HG03139 (cell line): Measurements from ENCODE around the gene FREM1.

Source experiments
- ATAC-seq: cut with Tn5 transposase; IDR thresholded peaks from one replicate; pipeline ENCODE4 v1.9.1; 2021; ENCODE audit not compliant: unreplicated experiment

Gene FREM1

DNA sequence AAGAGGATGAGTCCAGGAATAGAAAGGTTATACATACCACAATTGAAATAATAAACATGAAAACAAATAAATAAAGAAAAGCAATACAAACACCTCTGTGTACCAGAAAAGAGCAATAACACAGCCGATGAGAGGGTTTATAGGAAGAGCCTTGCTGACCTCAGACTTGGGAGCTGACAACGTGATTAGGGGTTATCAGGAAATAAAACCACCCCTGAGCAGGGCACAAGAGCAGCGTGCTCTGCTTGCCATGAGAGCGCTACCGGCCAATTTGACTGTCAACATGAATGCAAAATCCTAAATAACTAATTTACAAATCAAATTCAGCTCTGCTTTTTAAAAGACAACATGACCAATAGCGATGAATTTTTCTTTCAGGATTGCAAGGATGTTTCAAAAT lies 2.6 kb upstream of the FREM1 start:
- ATAC-seq = no peak

DNA sequence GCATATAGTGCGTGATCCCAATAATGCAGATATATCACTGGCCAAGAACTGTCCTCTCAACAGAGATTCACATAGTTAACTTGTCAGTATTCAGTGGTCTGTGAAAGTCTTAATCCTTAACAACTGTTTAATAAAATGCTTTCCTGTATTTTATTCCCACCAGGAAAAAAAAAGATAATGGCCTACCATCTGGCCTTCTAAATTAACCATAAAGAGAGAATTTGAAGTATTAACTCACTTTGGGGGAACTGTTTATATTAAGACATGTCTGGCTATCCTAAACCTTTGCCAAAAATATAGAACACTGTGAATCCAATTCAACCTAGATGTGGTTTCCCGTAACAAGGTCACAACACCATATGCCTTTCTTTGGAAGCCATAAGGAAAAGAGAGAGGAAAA lies 818 bp upstream of the FREM1 start:
- ATAC-seq = no peak

DNA sequence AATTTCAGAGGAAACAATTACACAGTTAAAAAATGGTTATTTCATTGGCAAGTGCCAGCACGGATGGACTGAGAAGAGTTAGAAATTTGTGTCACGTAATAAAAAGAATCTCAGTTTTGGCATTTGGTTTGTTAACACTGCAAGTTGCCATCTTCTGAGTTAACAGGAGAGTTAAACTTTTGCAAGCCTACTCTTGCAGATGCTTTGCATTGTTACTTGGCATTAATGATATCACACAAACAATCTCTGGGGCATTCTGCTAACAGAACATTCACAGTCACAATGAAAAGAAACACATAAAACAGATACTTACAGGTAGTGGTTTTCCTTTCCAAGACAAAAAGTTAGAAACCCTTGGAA lies 647 bp downstream of the FREM1 start:
- no peak for ATAC-seq

DNA sequence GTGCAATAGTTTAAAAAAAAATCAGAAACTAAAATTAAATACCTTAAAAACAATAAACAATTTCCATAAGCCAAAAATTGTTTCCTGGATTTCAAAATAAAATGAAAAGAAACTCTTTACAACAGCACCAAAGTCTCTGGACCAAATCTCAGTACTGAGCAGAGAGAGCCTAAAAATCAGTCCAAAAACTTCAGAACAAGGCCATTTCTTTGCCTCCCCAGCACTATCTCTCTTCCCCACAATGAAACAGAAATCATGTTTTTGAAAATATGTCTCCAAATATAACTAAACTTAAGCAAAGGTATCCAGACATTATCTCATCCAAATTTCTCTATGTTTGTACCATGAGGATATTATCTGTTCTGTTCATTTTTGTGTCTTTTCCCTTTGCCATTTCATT lies 1.0 kb downstream of the FREM1 start:
- ATAC-seq = no peak

DNA sequence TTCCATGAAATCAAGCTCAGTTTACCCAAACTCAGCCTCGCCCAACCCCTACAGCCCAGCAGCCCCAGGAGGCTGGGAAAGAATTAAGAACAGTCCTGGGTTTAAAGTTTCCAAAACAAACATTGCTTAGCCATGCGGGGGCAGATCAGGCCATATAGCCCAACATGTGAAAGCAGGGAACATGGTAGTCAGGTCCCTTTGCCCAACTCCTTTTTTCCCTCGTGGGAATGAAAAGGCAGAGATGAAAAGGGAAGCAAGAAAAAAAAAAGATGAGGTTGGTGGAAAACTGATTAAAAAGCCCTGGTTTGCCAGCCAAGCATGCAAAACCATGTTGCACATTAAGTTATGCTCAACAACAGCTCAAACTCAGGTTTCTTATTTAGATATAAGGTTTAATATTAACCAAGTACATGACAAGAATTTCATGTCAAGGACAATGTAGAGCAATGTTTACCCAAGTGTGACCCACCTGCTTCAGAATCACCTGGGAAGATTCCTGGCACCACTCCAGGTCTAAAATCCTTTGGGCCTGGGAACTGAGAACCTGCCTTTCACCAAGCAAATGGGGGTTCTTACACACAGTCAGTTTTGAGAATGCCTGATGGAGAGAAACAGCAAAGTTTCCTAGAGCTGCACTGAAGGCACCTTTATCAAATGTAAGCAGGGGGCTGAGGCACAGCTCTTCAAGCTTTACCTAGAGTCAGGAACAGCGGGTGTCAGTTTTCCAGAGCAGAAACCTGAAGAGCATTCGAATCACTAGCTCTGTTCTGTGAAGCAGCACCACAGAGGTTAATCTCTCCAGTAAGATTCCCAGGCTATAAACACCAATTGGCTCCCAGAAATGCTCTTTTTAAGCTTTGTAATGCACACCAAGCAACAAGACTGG lies 1.7 kb downstream of the FREM1 start:
- peak; percentile 53 for ATAC-seq

DNA sequence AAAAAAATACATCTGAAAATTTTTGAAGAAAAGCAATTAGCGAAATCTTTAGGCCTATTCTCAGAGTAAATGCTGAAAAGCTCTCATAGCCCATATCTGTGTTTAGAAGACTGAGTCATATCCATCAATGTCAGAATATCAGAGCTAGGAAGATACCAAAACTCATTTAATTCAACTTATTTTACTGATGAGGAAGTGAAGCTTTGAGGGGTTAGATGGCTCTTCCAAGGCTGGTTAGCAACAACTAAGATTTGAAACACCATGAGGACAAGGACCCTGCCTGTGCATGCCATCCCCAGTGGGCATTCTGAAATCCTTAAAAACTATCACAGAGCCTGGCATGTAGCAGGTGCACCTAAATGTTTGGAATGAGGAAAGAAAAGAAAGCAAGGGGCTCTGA lies 2.5 kb downstream of the FREM1 start:
- ATAC-seq = no peak

DNA sequence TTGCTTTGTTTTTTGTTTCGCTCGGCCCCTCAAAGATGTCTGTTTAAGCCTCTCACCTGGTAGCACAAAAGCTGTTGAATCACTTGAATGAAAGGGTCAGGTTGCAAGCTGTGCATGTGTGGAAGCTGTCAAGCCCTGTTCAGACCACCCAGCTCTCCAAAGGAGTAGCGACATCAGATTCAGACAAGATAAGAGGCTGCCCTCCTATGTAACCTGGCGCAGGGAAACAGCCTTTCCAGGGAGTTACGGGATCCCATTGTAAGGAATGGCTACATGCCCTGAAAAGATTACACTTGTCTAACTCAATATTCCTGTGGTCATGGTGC lies 2.9 kb downstream of the FREM1 start:
- ATAC-seq = no peak

DNA sequence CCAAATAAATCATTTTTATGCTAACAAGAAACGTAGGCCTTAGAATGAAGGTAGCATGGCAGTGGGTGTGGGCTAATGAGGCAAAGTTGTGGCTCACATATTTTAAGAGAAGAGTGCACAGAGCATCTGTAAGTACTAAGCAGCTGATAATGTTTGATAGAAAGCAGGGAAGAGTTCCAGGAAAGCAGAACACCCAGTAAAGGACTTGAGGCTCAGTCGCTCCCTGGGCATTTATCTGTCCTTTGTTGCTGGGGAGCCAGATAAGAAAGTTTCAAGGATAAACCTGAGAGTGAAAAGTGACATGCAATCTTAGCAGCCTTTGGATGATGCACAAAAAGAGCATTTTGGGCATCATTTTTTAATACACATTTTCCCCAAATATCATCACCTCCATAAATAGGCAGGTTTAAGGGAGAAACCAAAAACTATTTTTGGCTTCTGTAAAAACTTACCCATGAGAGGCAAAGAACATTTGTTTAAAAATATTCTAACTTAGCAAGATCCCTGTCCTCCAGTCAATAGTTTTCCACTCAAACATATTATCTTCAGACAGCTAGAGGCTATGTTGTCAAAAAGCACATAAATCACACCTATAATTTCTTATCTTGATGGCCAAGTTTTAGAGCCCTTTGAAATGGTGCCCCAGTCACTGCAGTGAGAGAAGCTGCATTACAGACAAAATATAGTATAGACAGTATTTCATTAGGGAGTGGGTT lies 3.4 kb downstream of the FREM1 start:
- no peak for ATAC-seq

DNA sequence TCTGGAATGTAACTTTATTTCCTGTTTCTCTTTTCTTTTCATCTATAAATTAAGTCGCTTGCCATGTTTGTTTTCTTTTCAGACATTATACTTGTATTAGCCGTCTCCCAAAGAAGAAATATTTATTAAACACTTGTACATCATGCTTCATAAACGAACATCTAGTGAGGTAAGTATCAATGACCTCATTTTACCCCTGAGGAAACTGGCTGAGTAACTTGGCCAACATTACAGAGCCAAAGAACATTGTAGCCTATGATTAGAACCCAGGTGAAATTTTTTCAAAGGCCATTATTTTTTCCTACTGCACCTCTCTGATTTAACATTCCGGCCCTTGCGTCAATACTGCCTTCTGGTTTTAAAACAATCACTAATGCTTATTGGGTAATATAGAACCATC lies 4.2 kb downstream of the FREM1 start:
- ATAC-seq = no peak

DNA sequence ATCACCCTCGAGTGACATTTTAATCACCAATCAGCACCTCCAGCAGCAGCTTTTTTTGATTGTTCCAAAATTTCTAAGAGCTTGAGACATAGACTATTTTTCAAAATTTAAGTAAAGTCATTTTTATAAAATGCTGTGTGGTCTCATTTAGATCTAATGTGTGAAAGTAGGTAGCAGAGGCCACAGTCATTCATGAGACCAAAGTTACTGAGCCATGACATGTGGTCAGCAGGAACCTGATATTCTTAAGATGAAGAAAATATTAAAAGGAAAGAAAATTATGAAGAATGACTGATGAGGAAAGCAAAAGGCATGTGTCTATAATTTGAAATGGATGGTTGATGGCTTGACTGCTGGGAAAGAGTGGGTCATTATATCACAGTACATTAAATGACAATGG lies 7.2 kb downstream of the FREM1 start:
- no peak for ATAC-seq

DNA sequence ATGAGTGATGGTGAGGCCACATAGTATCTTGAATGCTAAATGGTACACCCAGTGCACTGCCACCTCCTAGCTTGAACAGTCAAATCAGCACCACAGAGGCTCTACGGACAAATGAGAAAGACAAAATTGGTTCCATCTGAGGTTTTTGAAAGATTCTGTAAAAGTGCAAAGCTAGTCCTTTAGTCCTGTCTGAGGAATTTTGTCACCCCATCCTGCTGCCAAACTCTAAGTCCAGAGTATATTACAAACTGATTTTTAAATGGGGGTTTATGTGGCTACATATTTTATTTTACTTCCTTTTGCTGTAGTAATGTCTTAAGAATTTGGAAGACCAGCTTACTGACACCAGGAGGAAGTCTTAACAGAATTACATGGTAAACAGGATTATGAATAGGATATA lies 7.7 kb downstream of the FREM1 start:
- ATAC-seq = no peak

DNA sequence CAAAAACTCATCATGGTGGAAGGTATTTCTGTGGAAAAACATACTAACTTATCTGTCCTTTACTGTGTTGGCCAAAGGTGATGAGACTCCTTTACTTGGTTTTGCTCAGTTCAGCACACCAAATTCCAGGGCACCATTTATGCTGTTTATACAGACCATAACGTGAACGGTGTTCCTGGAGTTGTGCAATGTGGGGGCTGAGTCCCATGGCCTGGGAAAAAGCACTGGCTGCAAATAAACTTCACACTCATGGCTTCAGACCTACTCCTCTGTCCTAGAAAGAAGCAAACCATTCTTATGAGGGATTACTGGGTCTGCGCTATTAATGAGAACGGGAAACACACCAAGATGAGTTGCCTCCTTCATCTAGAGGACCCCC lies 10.4 kb downstream of the FREM1 start:
- ATAC-seq = no peak

DNA sequence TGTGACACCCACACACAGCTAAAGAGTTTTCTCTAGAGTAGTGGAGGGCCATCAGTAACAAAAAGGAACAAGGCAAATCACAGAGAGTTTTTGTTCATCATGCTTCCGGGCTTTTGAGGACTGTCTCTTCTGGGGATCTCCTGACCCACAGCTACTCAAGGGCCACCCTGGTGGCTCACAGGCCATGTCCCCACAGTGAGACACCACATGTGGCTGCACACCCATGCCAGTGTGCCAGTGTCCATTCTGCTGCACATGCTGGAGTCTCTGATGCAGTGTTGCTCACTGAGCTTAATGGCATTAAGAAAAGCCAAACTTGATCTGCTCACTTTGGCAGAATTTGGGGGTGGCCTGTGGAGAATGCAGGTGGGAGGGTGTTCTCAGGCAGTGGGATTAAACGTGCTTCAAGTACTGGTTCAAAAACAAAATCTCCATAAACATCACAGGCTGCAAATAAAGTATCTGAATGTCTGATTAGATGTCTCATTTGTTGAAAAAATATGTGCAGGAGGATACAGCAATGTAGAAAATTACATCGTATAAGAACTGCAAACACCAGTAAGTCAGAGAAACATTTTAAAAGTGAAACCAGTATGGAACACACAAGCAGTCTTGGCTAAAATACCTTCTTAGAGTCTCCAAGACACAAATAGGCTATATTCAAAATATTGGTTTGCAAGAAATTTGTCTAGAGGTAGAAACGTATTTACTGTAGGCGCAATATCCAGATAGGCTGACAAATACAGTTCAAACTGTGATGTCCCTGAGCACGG lies 11.0 kb downstream of the FREM1 start:
- no peak for ATAC-seq

DNA sequence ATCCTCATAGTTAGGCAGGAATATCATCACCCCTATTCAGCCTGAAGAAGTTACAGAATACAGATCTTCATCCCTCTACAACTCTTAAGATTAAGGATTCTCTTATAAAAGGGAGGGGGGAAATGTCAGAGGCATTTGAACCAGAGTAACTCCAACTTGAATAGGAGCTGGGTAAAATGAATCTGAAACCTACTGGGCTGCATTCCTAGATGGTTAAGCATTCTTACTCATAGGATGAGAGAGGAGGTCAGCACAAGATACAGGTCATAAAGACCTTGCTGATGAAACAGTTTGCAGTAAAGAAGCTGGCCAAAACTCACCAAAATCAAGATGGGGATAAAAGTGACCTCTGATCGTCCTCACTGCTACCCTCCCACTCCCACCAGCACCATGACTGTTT lies 14.4 kb downstream of the FREM1 start:
- ATAC-seq = no peak

DNA sequence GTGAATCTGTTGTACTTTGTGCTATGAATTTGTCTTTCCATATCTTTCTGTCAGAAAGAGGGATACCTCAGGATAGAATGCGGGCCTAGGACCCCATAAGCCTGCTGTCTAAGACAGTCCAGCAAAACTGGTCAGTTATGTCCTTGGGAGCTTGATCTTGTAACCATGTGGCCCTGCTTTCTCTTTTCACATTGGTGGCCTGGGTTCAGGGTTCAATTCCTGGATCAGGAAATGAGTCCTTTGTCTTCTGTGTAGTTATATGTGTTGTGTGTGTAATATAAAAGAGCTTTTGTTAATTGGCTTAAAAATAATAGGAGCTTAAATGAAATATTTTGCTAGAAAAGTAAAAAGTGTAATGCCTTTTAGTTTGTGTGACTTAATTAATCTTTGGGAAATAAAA lies 16.9 kb downstream of the FREM1 start:
- ATAC-seq = no peak

DNA sequence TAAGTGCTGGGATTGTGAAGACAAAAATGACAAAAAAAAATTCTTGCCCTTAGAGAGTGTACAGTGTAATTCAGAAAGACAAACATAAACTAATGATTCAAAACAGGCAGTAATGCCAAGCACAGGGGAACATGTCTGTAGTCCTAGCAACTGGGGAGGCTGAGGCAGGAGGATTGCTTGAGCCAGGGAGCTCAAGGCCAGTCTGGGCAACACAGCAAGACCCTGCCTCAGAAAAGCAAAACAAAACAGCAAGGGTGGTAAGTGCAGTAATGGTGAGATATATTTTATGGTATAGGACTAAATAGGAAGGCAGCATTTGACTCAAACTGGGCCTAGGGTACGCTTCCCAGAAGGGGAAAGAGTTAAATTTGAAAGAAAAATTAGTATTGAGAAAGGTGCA lies 18.9 kb downstream of the FREM1 start:
- ATAC-seq = no peak

DNA sequence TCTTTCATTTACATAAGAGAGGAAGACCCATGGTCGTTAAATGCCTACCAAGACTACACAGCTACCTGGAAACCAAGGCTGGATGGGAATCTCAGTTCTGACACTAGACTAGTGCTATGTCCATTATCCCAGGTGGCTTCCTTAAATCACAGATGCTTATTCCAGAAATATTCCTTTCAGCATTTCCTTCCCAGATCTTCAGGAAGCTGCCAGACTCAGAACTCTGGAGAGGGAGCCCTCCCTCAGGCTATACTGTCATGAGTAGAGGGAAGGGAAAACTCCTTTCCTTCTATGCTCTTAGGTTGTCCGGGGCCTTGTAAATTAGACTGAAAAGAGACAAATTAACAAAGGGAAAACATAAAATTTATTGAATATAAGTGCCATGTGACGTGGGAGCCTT lies 20.8 kb downstream of the FREM1 start:
- ATAC-seq = no peak

DNA sequence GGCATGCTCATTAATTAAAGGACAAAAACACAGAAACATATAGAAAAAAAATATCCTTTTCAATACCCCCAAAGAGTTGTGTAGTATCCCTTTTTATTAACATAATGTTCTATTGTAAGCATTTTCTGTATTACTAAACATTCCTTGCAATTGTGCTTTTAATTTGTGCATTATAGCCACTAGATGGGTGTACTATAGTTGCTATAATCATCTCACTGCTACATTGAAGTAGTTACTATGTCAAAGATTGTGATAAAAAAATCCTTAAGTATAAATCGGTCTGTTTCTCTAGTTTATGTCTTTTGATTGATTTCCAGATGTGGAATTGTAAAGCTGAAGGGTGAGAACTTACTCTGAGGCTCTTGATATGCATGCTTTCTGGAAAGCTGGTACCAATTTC lies 21.4 kb downstream of the FREM1 start:
- no peak for ATAC-seq

DNA sequence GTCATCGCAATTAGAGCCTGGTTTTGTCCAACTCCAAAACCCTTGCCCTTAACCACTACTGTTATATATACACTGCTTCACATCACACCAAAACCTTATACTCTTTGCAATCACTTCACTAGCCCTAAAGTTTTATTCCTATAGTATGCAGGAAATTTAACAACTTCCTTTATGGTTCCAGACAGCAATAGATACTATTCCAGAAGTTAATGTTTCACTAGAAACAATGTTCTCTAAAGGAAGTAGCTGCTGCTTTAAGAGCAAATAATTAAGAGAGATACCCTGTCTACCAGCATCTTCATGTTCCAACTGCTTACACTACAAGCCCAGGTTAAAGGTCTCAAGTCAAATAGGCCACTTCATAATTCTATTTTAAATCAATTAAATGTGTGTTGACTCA lies 22.0 kb downstream of the FREM1 start:
- ATAC-seq = no peak

DNA sequence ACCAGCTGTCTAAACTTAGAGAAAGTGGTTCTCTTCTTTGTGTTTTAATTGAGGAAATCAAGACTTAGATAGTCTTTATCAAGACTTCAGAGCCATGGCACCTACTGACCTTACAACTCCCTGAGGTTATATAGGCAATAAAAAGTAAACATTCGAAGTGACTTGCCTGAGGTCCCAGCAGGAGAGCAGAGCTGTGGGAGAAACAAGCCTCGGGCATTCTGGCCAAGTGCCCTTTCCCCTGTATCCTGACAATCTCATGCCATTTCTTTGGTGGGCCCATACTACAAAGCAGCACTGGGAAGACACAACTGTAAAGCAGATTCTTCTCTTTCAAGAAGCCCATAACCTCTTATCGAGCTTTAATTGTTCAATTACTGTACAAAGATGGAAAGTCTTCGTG lies 23.1 kb downstream of the FREM1 start:
- no peak for ATAC-seq

DNA sequence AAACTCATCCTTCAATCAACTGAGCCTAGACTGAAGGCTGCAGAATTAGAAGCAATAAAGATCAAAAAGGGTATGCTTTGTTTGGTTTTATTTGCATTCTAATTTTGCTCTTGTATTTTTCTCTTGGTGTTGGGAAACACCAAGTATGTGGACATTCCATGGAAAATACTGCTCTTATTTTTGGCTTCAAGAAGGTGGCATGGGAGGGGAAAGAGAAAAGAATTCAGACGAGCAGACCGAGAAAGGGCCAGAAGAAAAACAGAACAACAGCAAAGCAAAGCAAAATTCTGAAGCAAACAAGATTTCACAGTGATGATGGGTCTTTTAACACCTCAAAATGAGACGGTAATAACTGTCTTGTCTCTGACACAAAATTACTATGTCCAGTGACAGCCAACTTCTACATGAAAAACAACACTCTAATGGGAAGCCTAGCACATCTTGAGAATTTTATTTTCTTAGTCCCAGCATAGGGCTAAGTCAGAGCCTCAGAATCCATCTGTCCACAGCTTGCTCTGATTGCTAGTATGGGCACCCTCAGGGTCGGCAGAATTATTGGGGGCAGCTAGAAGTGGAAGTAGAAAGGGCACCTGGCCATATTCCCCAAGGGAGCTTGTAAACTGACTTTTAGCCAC lies 26.8 kb downstream of the FREM1 start:
- ATAC-seq = no peak

DNA sequence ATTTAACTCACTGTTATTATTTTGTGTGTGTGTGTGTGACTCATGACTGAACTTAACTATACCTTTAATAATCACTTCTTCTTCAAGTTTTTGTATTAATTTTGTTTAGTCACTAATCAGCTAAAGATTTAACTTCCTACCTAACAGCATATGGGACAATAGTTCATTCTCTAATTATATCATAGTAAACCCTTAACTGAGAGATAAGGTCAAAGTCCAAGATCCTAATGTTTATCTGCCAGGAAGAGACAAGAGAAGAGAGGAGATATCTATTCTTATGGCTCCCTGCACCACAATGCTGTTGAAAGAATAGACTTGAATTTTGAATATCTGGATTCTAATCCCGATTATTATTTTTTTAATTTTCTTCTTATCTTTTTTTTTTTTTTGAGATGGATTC lies 28.1 kb downstream of the FREM1 start:
- no peak for ATAC-seq
